Muscle of leg (tissue), 16 donors: ENCODE measurements around the gene MPP2. TPM values are rescaled to one million over a fixed set of nuclear protein-coding genes. Genes with fewer than 3 reads are reported as not detected.

Source experiments
- DNase-seq: peaks from one replicate; pipeline ENCODE4 v3.0.0; 2013
- H3K27ac ChIP-seq: one replicate; pipeline ENCODE4 v1.5.1; 2013; ENCODE audit warnings: mild to moderate bottlenecking, low read length, control low read depth
- H3K27me3 ChIP-seq: one replicate; pipeline ENCODE4 v1.6.1; 2013; ENCODE audit warnings: low read length; ENCODE audit not compliant: control insufficient read depth, insufficient read depth
- H3K36me3 ChIP-seq: one replicate; pipeline ENCODE4 v1.6.1; 2013; ENCODE audit warnings: low read length; ENCODE audit not compliant: control insufficient read depth, insufficient read depth
- H3K4me1 ChIP-seq: one replicate; pipeline ENCODE4 v1.6.1; 2013; ENCODE audit warnings: low read length; ENCODE audit not compliant: control insufficient read depth, insufficient read depth
- H3K4me3 ChIP-seq: one replicate; pipeline ENCODE4 v1.5.1; 2013; ENCODE audit warnings: low read length, control low read depth
- H3K9me3 ChIP-seq: replicated peaks from 2 replicates; pipeline ENCODE4 v1.6.1; 2013; ENCODE audit warnings: low read depth, low read length; ENCODE audit not compliant: control insufficient read depth
- WGBS: methylation state at CpG from one replicate; pipeline ENCODE4 v1.1.5; 2013; ENCODE audit warnings: missing lambda C conversion rate; ENCODE audit not compliant: insufficient coverage; 5-methylcytosine and 5-hydroxymethylcytosine counted together
- long read RNA-seq, 11 donors: transcript quantifications; one replicate each; lab custom pipeline, GENCODE V29; 2026
- polyA plus RNA-seq, 8 donors: library from polyadenylated mRNA; unstranded; fragments of 120-200 nt; gene quantifications; one replicate each; pipeline versions ENCODE4 v1.2.1 to v1.2.3, GENCODE V29; 2013; ENCODE audit warnings: inconsistent platforms in 1 of 8, low replicate concordance in 1 of 8; ENCODE audit not compliant: insufficient read length in 8 of 8, insufficient read depth in 1 of 8
- total RNA-seq: library from RNA; stranded (reverse); fragments of 120-200 nt; gene quantifications from one replicate; pipeline ENCODE4 v1.2.4, GENCODE V29; 2013

MPP2 gene
- total RNA-seq (1.5 TPM), polyA plus RNA-seq (1 to 10 TPM; 2.6 to 5.6 (median 3.8) TPM)
- long read RNA-seq, donor 1 = 0 reads
- long read RNA-seq, donor 2 = 0 reads
- long read RNA-seq, donor 3 = 0 reads
- long read RNA-seq, donor 4 = 0 reads
- long read RNA-seq, donor 5 = 0 reads
- long read RNA-seq, donor 6, full-length matches to known transcripts = 1 of 1 reads
- long read RNA-seq, donor 6, partial matches to known transcripts = 0 of 1 reads
- long read RNA-seq, donor 6, other reads (novel, unspliced or antisense) = 0 of 1 reads
- long read RNA-seq, donor 7, full-length matches to known transcripts = 3 of 3 reads
- long read RNA-seq, donor 7, partial matches to known transcripts = 0 of 3 reads
- long read RNA-seq, donor 7, other reads (novel, unspliced or antisense) = 0 of 3 reads
- long read RNA-seq, donor 8 = 0 reads
- long read RNA-seq, donor 9 = 0 reads
- long read RNA-seq, donor 10 = 0 reads
- long read RNA-seq, donor 11 = 0 reads

- Histone ChIP-seq H3K27me3 (peaks cover 50% of the 10 kb centered on the region), H3K36me3 (no peaks in the 10 kb centered on the region), H3K4me3 (peak within 1 kb of the TSS; percentile 82), H3K9me3 (no peaks in the 10 kb centered on the region), H3K4me1 (peaks cover 35% of the 10 kb centered on the region), H3K27ac (peak within 1 kb of the TSS; percentile 84)
- under 1% methylated on average over 24 of the region's 36 CpGs for WGBS
- DNase-seq = peak; percentile 95
Observed at GRCh38 chr17:43907425-43907981, at the start of gene MPP2. MPP2 (minus strand) TSS chr17:43907536; CDS start chr17:43904460, 3,076 bp downstream.

- 70% methylated on average over 3 of the region's 8 CpGs for WGBS
- no peak for DNase-seq
- no peaks in the 10 kb centered on the region for H3K36me3 ChIP-seq
- H3K4me3 ChIP-seq = no peak overlapping the region
- peaks cover 65% of the 10 kb centered on the region for H3K27me3 ChIP-seq
- peaks cover 12% of the 10 kb centered on the region for H3K4me1 ChIP-seq
- H3K9me3 ChIP-seq = no peaks in the 10 kb centered on the region
- no peak overlapping the region for H3K27ac ChIP-seq
Observed at GRCh38 chr17:43956222-43956621, 48.9 kb upstream of the MPP2 start.

- WGBS = 33% methylated on average over 5 of the region's 11 CpGs
- Histone ChIP-seq H3K27me3 (peaks cover 74% of the 10 kb centered on the region), H3K4me1 (peaks cover 12% of the 10 kb centered on the region), H3K27ac (no peak within 1 kb of the TSS), H3K4me3 (no peak within 1 kb of the TSS), H3K36me3 (no peaks in the 10 kb centered on the region), H3K9me3 (no peaks in the 10 kb centered on the region)
- no peak for DNase-seq
Observed at GRCh38 chr17:43953746-43954145, 46.4 kb upstream of the MPP2 start, which contains the start of gene PYY. PYY (minus strand) TSS chr17:43953940; CDS start chr17:43953483, 457 bp downstream.

- Histone ChIP-seq H3K9me3 (no peaks in the 10 kb centered on the region), H3K27me3 (peaks cover 74% of the 10 kb centered on the region), H3K4me3 (no peak overlapping the region), H3K27ac (no peak overlapping the region), H3K36me3 (no peaks in the 10 kb centered on the region), H3K4me1 (peaks cover 12% of the 10 kb centered on the region)
- whole genome bisulfite sequencing = 1% methylated on average over 76 of the region's 82 CpGs
- DNase-seq = peak; percentile 24
Observed at GRCh38 chr17:43952724-43953666, 45.7 kb upstream of the MPP2 start.

- no peaks in the 10 kb centered on the region for H3K36me3 ChIP-seq
- no peak overlapping the region for H3K27ac ChIP-seq
- peak; percentile 41 for DNase-seq
- peaks cover 70% of the 10 kb centered on the region for H3K27me3 ChIP-seq
- no peaks in the 10 kb centered on the region for H3K9me3 ChIP-seq
- under 1% methylated on average over 15 of the region's 19 CpGs for WGBS
- no peak overlapping the region for H3K4me3 ChIP-seq
- peaks cover 12% of the 10 kb centered on the region for H3K4me1 ChIP-seq
Observed at GRCh38 chr17:43952351-43952723, 45.0 kb upstream of the MPP2 start.

- Histone ChIP-seq H3K9me3 (no peaks in the 10 kb centered on the region), H3K36me3 (no peaks in the 10 kb centered on the region), H3K4me3 (no peak overlapping the region), H3K4me1 (peaks cover 12% of the 10 kb centered on the region), H3K27ac (no peak overlapping the region), H3K27me3 (peaks cover 70% of the 10 kb centered on the region)
- no peak for DNase-seq
- 40% methylated on average over 1 of the region's 4 CpGs for WGBS
Observed at GRCh38 chr17:43951750-43952149, 44.4 kb upstream of the MPP2 start.

- 60% methylated on average over 1 of the region's 2 CpGs for whole genome bisulfite sequencing
Observed at GRCh38 chr17:43950554-43950953, 43.2 kb upstream of the MPP2 start.

GRCh38 chr17:43949781-43950180, 42.4 kb upstream of the MPP2 start:
- H3K9me3 ChIP-seq = no peaks in the 10 kb centered on the region
- H3K4me3 ChIP-seq = no peak overlapping the region
- H3K27me3 ChIP-seq = peaks cover 55% of the 10 kb centered on the region
- DNase-seq = no peak
- H3K27ac ChIP-seq = no peak overlapping the region
- H3K36me3 ChIP-seq = no peaks in the 10 kb centered on the region
- WGBS = 71% methylated on average over 1 of the region's 4 CpGs
- peaks cover 12% of the 10 kb centered on the region for H3K4me1 ChIP-seq

More at GRCh38 chr17:43950554-43950953, 43.2 kb upstream of the MPP2 start:
- Histone ChIP-seq H3K9me3 (no peaks in the 10 kb centered on the region), H3K36me3 (no peaks in the 10 kb centered on the region), H3K27me3 (peaks cover 61% of the 10 kb centered on the region), H3K4me1 (peaks cover 12% of the 10 kb centered on the region), H3K27ac (no peak overlapping the region), H3K4me3 (no peak overlapping the region)
- DNase-seq = no peak

- Histone ChIP-seq H3K4me1 (peaks cover 4% of the 10 kb centered on the region), H3K27ac (no peak overlapping the region), H3K9me3 (no peaks in the 10 kb centered on the region), H3K4me3 (no peak overlapping the region), H3K27me3 (peaks cover 25% of the 10 kb centered on the region), H3K36me3 (no peaks in the 10 kb centered on the region)
- no CpG with 5 or more reads among the region's 4 CpGs for WGBS
- no peak for DNase-seq
Observed at GRCh38 chr17:43946781-43947180, 39.4 kb upstream of the MPP2 start.
